GM12874 (cell line): Measurements from ENCODE around the gene TMEM266.

Source experiments
- CTCF ChIP-seq: IDR thresholded peaks from 2 replicates; pipeline ENCODE4 v1.5.1; 2011; ENCODE audit warnings: low read depth, mild to moderate bottlenecking, control low read depth, low read length, moderate library complexity; ENCODE audit not compliant: insufficient read depth

TMEM266 gene

DNA sequence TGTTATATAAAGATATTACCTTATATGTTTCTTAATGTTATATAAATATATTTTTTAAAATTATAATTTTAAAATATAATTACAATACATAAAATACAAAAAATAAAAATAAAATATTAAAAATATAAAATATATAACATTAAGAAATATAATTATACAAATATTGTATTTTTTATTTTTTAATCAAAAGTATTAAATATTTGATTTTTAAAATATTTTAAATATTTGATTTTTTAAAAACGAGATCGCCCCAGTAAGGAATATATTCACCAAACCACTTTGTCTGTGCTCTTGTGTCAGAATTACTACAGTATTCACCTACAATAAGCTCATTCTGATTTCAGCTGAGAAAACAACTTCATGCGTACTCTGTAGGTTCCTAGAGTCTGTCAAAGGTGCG, 162.4 kb downstream of the TMEM266 start:
- TF ChIP-seq CTCF: no peak

DNA sequence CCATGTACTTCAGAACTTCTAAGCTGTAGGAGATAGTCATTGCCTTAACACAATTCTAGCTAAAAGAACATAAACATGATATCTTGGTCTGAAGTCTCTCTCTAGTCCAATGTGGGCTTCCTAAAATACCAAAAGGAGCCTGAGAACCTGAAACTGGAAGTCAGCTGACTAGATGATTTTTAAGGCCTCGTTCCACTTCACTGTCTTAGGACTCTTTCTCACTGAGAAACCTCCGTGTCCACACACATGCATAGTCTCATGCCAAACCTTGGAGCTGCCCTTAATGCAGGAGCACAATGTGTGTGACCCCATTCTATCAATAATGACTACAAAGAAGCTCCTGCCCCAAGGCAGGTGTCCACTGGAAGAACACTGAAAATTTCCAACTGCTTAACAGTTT, 163.7 kb downstream of the TMEM266 start:
- TF ChIP-seq CTCF: no peak

- TF ChIP-seq CTCF: no peak
Observed at GRCh38 chr15:76229266-76229665, 169.5 kb downstream of the TMEM266 start.

- no peak for TF ChIP-seq CTCF
Observed at GRCh38 chr15:76233921-76234320, 174.1 kb downstream of the TMEM266 start.

DNA sequence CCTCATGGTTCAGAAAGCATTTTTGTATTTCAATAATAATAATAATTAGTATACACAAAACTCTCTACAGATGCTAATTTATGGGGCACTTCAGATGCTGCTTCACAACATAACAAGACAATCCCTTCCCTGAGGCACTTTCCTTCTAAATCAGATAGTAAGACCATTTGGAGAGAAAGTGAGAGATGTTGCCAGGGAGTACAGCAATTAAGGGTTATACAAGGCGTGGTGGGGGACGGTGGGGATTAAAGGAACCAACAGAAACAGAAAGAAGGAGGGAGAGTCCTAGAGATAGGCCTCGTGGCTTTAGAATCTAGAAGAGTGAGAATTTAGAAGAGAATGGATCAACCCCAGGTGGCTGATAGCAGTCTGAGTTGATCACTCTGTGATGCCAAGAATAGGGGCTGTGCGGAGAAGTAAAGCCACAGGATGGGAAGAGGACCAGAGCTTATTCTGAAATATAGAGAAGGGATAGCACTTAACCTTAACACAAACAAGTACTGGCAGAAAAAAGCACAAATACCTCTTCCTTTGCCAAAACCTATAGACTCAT, 174.6 kb downstream of the TMEM266 start:
- TF ChIP-seq CTCF: no peak

GRCh38 chr15:76235186-76235826, 175.5 kb downstream of the TMEM266 start:
- peak; percentile 30; the same call in 1 of the 2 replicates for TF ChIP-seq CTCF

GRCh38 chr15:76236350-76236749, 176.6 kb downstream of the TMEM266 start:
- no peak for TF ChIP-seq CTCF
